WTC11 (cell line): ENCODE data around the gene CD79B. TPM values are rescaled to one million over a fixed set of nuclear protein-coding genes. Genes with fewer than 3 reads are reported as not detected.

Experiments used
- ATAC-seq: fragments of 200-7000 bp; cut with Tn5 transposase; 2 replicates; pipeline ENCODE4 v1.10.0; 2021; ENCODE audit warnings: mild to moderate bottlenecking, moderate library complexity
- CTCF ChIA-PET: fragments of 300-600 bp; sonication (Branson Sonifier 250); formaldehyde crosslinking; loops from one replicate; lab custom pipeline; 2021; ENCODE audit warnings: antibody characterized with exemption; lab: Charles Lee
- POLR2A ChIA-PET: fragments of 350-600 bp; sonication (Branson Sonifier 250); formaldehyde crosslinking; loops from one replicate; lab custom pipeline; 2021; ENCODE audit warnings: antibody characterized with exemption; lab: Charles Lee
- DNase-seq: peaks from one replicate; pipeline ENCODE4 v3.0.0; 2021; ENCODE audit warnings: low spot score
- H3K27ac Mint-ChIP-seq: 2 replicates; pipeline ENCODE4 v1.8.0; 2021; ENCODE audit warnings: mixed read lengths
- H3K27me3 Mint-ChIP-seq: 2 replicates; pipeline ENCODE4 v1.8.0; 2021; ENCODE audit warnings: low read depth, mild to moderate bottlenecking, moderate library complexity, mixed read lengths
- H3K36me3 Mint-ChIP-seq: 2 replicates; pipeline ENCODE4 v1.8.0; 2021; ENCODE audit warnings: mixed read lengths
- H3K4me1 Mint-ChIP-seq: 2 replicates; pipeline ENCODE4 v1.8.0; 2022; ENCODE audit warnings: mixed read lengths
- H3K4me3 Mint-ChIP-seq: 2 replicates; pipeline ENCODE4 v1.8.0; 2021; ENCODE audit warnings: mild to moderate bottlenecking, moderate library complexity, mixed read lengths
- H3K9me3 Mint-ChIP-seq: 2 replicates; pipeline ENCODE4 v1.8.0; 2021; ENCODE audit warnings: mixed read lengths
- CBFB ChIP-seq: sonication (generic); formaldehyde crosslinking; IDR thresholded peaks from 2 replicates; pipeline ENCODE4 v1.8.1; 2022; ENCODE audit warnings: mild to moderate bottlenecking, low read depth, missing genetic modification reagents
- CREB1 ChIP-seq: sonication (generic); formaldehyde crosslinking; IDR thresholded peaks from 2 replicates; pipeline ENCODE4 v1.8.0; 2023; ENCODE audit warnings: mild to moderate bottlenecking, missing genetic modification reagents
- FOXP1 ChIP-seq: sonication (generic); formaldehyde crosslinking; IDR thresholded peaks from 2 replicates; pipeline ENCODE4 v1.8.0; 2022; ENCODE audit warnings: missing genetic modification reagents, mild to moderate bottlenecking, moderate library complexity, borderline replicate concordance
- HMGA2 ChIP-seq: fragments of 250-450 bp; sonication (Bioruptor Pico); IDR thresholded peaks from 2 replicates; pipeline ENCODE4 v1.4.0; 2021; ENCODE audit warnings: mild to moderate bottlenecking, moderate library complexity
- NFE2L1 ChIP-seq: sonication (generic); formaldehyde crosslinking; IDR thresholded peaks from 2 replicates; pipeline ENCODE4 v1.8.1; 2023; ENCODE audit warnings: missing genetic modification reagents
- NR1H2 ChIP-seq: sonication (generic); formaldehyde crosslinking; IDR thresholded peaks from 2 replicates; pipeline ENCODE4 v1.9.0; 2021; ENCODE audit warnings: mild to moderate bottlenecking, moderate library complexity, missing genetic modification reagents
- PRRX2 ChIP-seq: fragments of 250-450 bp; sonication (Bioruptor Pico); IDR thresholded peaks from 2 replicates; pipeline ENCODE4 v1.8.0; 2021; ENCODE audit warnings: mild to moderate bottlenecking
- SMAD4 ChIP-seq: sonication (generic); formaldehyde crosslinking; IDR thresholded peaks from 2 replicates; pipeline ENCODE4 v1.8.0; 2022; ENCODE audit warnings: mild to moderate bottlenecking, missing genetic modification reagents
- TEAD1 ChIP-seq: sonication (generic); formaldehyde crosslinking; IDR thresholded peaks from 2 replicates; pipeline ENCODE4 v1.8.0; 2022; ENCODE audit warnings: mild to moderate bottlenecking, missing genetic modification reagents
- ZNF121 ChIP-seq: sonication (generic); formaldehyde crosslinking; IDR thresholded peaks from 2 replicates; pipeline ENCODE4 v1.8.0; 2023; ENCODE audit warnings: missing genetic modification reagents
- ZNF138 ChIP-seq: sonication (generic); formaldehyde crosslinking; conservative IDR thresholded peaks from 2 replicates; pipeline ENCODE4 v1.8.1; 2022; ENCODE audit warnings: mild to moderate bottlenecking, moderate library complexity, missing genetic modification reagents
- total RNA-seq: library from RNA; stranded (reverse); gene quantifications from 3 replicates; pipeline ENCODE4 v1.2.3, GENCODE V29; 2021
- TF ChIP-seq, protein P1 (sequence below): sonication (generic); formaldehyde crosslinking; IDR thresholded peaks from 2 replicates; pipeline ENCODE4 v1.8.1; 2022; ENCODE audit warnings: missing genetic modification reagents, borderline replicate concordance
- TF ChIP-seq, protein P2 (sequence below): fragments of 250-450 bp; sonication (Bioruptor Pico); IDR thresholded peaks from 2 replicates; pipeline ENCODE4 v1.9.0; 2021; ENCODE audit warnings: mild to moderate bottlenecking, borderline replicate concordance
- TF ChIP-seq, protein P3 (sequence below): sonication (generic); formaldehyde crosslinking; IDR thresholded peaks from 2 replicates; pipeline ENCODE4 v1.8.1; 2022; ENCODE audit warnings: mild to moderate bottlenecking, moderate library complexity, missing genetic modification reagents

CD79B gene
- total RNA-seq, 1 experiment from 2014 or later = 3.0 TPM

DNA sequence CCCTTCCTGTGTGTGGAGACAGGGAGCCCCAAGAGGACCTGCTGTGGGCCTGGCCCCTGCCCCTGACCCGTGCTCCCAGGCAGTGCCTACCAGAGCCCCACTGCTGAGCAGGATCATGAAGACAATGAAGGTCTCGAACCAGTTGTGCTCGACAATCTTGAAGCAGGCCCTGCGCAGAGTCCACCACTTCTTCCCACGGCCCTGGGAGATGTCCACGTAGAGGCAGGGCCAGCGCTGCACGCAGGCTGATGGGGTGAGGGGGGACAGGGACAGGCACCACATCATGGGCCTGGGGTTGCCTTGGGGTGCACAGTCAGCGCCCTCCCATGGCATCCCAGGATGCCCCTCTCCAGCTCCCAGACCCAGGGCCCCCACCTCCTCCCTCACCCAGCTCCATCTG, 16.4 kb upstream of the CD79B start:
- no peak for TF ChIP-seq NR1H2
- TF ChIP-seq, protein P1, sequence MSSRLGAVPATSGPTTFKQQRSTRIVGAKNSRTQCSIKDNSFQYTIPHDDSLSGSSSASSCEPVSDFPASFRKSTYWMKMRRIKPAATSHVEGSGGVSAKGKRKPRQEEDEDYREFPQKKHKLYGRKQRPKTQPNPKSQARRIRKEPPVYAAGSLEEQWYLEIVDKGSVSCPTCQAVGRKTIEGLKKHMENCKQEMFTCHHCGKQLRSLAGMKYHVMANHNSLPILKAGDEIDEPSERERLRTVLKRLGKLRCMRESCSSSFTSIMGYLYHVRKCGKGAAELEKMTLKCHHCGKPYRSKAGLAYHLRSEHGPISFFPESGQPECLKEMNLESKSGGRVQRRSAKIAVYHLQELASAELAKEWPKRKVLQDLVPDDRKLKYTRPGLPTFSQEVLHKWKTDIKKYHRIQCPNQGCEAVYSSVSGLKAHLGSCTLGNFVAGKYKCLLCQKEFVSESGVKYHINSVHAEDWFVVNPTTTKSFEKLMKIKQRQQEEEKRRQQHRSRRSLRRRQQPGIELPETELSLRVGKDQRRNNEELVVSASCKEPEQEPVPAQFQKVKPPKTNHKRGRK = no peak
- 0 out of 2 replicates have a peak, but pooled peaks have one; percentile 31 for TF ChIP-seq FOXP1 (CRISPR knock-in tag)

DNA sequence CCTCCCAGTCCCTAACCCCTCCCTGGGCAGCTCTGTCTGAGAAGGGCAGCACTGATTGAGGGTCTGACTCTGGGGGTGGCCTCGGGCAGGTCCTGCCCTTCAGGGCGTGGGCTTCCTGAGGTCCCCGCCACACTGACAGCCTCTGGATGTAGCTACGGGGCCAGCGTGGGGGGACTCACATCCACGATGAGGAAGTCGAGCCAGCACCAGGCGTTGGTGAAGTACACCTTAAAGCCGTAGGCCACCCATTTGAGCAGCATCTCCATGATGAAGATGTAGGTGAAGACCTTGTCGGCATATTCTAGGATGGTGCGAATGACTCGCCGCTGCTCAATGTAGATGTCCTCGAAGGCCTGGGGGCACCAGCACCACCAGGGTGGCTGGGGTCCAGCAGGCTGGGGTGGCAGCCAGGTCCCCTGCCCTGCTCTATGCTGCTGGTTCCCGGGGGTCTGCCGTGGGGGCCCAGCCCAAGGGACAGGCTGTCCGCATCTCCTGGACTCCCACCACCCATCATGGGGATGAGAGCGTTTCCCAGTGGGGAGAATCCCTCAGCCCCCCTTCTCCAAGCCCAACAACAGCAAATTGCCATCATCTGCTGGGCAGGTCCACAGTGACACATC, 15.7 kb upstream of the CD79B start:
- no peak for ATAC-seq
- H3K4me3 Mint-ChIP-seq = no peak overlapping the region
- TF ChIP-seq, protein P1 = no peak
- TF ChIP-seq, protein P2, sequence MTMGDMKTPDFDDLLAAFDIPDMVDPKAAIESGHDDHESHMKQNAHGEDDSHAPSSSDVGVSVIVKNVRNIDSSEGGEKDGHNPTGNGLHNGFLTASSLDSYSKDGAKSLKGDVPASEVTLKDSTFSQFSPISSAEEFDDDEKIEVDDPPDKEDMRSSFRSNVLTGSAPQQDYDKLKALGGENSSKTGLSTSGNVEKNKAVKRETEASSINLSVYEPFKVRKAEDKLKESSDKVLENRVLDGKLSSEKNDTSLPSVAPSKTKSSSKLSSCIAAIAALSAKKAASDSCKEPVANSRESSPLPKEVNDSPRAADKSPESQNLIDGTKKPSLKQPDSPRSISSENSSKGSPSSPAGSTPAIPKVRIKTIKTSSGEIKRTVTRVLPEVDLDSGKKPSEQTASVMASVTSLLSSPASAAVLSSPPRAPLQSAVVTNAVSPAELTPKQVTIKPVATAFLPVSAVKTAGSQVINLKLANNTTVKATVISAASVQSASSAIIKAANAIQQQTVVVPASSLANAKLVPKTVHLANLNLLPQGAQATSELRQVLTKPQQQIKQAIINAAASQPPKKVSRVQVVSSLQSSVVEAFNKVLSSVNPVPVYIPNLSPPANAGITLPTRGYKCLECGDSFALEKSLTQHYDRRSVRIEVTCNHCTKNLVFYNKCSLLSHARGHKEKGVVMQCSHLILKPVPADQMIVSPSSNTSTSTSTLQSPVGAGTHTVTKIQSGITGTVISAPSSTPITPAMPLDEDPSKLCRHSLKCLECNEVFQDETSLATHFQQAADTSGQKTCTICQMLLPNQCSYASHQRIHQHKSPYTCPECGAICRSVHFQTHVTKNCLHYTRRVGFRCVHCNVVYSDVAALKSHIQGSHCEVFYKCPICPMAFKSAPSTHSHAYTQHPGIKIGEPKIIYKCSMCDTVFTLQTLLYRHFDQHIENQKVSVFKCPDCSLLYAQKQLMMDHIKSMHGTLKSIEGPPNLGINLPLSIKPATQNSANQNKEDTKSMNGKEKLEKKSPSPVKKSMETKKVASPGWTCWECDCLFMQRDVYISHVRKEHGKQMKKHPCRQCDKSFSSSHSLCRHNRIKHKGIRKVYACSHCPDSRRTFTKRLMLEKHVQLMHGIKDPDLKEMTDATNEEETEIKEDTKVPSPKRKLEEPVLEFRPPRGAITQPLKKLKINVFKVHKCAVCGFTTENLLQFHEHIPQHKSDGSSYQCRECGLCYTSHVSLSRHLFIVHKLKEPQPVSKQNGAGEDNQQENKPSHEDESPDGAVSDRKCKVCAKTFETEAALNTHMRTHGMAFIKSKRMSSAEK (CRISPR knock-in tag) = no peak
- TF ChIP-seq TEAD1 (CRISPR knock-in tag) = no peak
- TF ChIP-seq HMGA2 (CRISPR knock-in tag) = no peak
- TF ChIP-seq NFE2L1 (CRISPR knock-in tag) = no peak
- no peak for TF ChIP-seq SMAD4 (CRISPR knock-in tag)
- TF ChIP-seq, protein P3, sequence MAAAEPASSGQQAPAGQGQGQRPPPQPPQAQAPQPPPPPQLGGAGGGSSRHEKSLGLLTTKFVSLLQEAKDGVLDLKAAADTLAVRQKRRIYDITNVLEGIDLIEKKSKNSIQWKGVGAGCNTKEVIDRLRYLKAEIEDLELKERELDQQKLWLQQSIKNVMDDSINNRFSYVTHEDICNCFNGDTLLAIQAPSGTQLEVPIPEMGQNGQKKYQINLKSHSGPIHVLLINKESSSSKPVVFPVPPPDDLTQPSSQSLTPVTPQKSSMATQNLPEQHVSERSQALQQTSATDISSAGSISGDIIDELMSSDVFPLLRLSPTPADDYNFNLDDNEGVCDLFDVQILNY = no peak
- no peak for TF ChIP-seq NR1H2
- TF ChIP-seq ZNF121 (CRISPR knock-in tag) = no peak
- no peak for TF ChIP-seq PRRX2 (CRISPR knock-in tag)
- no peak for TF ChIP-seq ZNF138 (CRISPR knock-in tag)
- no peak for TF ChIP-seq CREB1
- TF ChIP-seq CBFB (CRISPR knock-in tag) = no peak
- H3K27me3 Mint-ChIP-seq = no peaks in the 10 kb centered on the region
- ChIA-PET POLR2A (no interaction called here), CTCF (interaction anchor here (1.9 to 3.1 kb wide), 7 partner anchors 14 to 81 kb away, joined by 10 to 170 read pairs (median 42); partner anchors contain the start of genes CD79B, CSHL1 and GH1)
- no peaks in the 10 kb centered on the region for H3K9me3 Mint-ChIP-seq
- no peak overlapping the region for H3K27ac Mint-ChIP-seq
- DNase-seq = no peak
- peaks cover 6% of the 10 kb centered on the region; the same call in 1 of the 2 replicates for H3K4me1 Mint-ChIP-seq
- H3K36me3 Mint-ChIP-seq = no peaks in the 10 kb centered on the region

More for the DNA sequence above, 16.4 kb upstream of the CD79B start:
- H3K27ac Mint-ChIP-seq = no peak overlapping the region
- peaks cover 6% of the 10 kb centered on the region; the same call in 1 of the 2 replicates for H3K4me1 Mint-ChIP-seq
- no peak for ATAC-seq
- H3K36me3 Mint-ChIP-seq = no peaks in the 10 kb centered on the region
- H3K27me3 Mint-ChIP-seq = no peaks in the 10 kb centered on the region
- no peak overlapping the region for H3K4me3 Mint-ChIP-seq
- ChIA-PET POLR2A (interaction anchor here (1.0 kb wide), 1 partner anchor 13 kb away, joined by 3 read pairs; no protein-coding TSS in a partner anchor), CTCF (interaction anchor here (1.2 to 11.8 kb wide), 4 partner anchors 11 to 185 kb away, joined by 4 to 147 read pairs (median 10); partner anchors contain the start of gene GH1)
- no peak for DNase-seq
- H3K9me3 Mint-ChIP-seq = no peaks in the 10 kb centered on the region
